ENCODE data around the gene FKBP7.
"Not testable (repeated sequence)": the region's sequence is repeated elsewhere in the genome, so short reads cannot be mapped to it uniquely, and the experiment has no call there.

Gene FKBP7

DNA sequence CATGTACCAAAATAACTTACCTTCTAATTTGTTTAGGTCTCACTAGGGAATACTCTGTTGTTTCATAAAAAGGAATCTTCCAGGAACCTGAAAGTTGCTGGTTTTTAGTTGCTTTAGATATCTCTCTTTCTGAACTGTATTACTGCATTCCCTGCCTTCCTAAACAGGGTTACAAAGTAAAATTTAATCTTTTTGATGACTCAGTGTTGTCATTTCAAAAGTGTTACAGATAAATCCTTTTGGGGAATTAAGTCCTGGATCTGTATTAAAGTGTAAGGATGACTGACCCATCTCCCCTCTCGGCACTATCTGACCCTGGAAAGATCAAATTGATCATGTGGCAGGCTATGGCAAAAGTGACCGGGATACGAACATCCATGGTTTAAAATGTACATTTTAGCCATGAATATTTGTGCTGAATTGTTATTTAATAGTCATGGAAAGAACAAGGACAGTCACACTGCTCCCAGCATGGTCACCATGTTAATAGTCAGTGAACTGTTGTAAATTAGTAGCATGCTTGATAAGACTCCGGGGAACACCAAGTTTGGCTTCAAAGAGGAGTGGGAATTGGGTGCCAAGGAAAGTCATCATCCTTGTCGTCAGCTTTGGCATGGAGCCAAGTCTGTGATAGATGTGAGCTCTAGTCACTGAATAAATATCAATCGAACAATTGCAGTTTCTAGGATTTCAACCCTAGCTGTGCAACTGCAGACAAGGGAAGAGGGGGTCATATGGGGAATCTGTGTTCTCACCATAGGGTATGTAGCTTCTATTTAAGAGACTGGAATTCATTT lies 6.0 kb upstream of the FKBP7 start:
- DNase-seq = peak; percentile 84

DNA sequence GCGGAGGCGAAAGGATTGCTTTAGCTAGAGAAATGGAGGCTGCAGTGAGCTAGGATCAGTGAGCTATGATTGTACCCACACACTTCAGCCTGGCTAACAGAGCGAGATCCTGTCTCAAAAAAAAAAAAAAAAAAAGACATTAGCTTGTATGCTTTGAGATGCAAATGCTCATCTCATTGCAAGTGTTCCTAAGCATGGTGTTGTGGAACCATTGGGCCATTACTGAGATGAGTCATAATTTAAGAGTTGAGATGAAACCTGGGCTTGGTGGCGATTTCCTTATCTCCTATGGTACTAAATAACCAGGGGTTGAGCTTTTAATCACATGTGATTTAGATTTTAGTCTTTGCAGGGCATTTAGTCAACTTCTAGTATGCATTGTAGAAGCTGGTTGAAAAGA lies 4.0 kb upstream of the FKBP7 start:
- peak; percentile 8 for DNase-seq

DNA sequence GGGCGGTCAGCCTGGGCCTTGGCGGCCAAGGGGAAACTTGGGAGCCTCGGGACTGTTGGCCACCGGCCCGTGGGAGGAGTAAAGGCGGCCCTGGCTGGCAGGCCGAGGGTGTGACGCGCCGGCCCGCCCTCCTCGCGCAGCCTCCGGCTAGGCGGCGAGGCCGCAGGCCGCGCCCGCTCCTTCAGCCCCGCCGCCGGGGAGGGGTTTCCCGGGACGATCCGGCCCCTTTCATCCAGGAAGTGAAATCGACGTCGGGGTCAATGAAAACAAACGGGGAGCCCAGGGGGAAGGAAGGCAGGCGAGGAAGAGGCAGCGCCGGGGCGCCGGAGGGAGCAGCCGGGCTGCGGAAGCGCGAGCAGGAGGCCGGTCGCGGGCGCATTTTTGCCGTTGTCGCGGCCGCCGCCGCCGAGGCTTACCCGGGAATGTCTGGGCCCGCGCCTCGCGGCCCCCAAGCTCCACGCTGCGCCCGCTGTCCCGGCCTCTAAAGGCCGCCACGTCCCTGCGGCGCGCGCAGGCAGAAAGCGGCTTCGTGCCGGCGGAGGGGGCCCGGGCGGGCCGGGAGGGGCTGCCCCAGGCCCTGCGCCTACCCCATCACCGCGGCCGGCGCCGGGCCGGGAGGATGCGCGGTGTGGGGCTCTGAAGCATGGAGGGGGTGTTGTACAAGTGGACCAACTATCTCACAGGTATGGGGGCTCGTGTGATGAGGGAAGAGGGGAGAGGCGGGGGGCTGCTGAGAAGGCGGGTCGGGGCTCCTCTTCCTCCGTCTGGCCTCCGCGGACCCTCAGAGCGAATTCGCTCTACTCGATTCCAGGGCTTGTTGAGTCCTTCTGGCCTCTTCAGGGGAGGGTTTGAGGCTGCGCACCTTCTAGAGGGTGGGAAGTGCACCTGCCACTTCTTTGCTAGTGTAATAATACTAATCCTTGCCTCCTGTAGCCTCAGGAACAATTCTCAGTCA lies 2.1 kb upstream of the FKBP7 start, which contains the start of gene PLEKHA3:
PLEKHA3 (plus strand) TSS at position 231 of the 955 bp plus-strand sequence; CDS start at position 644, 413 bp downstream.
- DNase-seq = peak; percentile 94

DNA sequence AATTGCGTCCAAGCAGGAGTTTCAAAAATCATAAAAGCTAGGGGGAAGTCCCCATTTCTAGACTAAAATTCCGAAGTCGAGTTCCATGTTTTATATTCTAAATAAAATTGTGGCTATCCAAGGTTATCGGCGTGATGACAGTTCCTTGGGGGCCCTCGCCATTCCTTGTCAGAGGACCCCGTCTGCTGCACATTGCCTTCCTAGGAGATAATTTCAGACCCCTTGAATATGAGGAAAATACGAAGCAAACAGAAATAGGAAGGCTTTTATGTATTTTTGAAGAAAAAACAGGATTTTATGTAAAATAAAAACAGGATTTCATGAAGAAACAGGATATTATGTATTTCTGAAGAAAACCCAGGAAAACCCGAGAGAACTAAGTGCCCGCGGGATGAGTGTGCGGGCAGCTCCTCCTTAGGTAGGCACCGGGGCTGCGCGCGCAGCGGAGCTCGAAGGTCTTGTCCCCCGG lies 1.4 kb upstream of the FKBP7 start:
- DNase-seq = no peak

DNA sequence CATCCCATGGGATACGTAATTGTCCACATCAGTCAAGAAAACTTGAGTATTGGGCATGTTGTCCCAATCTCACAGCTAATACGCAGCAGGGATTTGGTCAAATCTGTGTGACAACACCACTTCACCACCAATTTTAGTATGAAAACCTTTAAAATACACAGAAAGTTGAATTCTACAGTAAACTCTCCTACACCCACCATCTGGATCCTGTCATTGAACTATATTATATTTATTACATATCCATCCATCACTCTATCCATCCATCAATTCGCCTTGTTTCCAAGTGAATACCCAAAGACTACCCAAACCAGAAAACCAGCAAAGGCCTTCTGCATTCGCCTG lies 846 bp upstream of the FKBP7 start:
- DNase-seq = no peak

DNA sequence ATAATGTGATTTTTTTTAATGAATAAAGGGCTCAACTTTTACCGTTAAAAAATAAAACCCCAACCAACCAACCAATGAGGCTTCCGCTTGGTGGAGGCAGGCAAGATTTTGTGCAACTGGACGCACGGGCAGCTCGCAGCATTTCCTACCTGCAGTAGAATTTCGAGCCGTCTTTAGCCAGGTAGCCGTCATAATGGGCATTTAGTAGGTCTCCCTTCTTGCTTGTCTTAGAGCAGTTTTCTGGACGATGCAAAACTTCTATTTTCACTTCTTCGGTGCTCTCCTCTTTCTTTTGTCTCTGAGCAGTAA lies 316 bp downstream of the FKBP7 start:
- peak; percentile 54 for DNase-seq

DNA sequence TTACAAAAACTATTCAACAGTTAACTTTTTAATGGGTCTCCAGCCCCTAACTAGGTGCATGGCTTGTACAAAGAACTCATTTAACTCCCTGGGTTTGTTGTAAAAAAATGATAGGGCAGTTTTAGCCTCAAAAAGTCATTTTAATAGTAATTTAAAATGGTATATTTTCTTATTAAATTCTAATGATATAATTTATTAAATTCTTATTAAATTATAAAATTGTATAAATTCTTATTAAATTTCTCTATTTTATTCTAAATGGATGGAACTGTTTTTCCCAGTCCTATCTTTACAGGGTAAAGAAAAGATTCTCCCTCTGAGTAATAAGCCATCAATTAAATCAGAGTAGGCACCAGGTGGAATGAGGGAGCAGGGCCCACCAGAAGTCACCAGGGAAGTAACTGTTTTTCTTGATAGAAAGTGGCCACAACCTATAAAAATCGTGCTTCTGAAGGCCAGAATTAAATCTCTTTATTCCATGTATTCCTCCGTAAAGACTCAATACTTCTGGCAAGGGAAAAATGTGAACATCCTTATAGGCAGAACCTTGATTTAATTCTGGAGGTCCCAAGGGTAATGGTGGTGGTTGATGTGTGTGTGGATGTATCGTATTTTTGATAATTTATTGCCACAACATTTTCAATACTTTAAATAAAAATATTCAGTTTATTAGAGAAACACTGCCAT lies 814 bp downstream of the FKBP7 start:
- peak; percentile 46 for DNase-seq

DNA sequence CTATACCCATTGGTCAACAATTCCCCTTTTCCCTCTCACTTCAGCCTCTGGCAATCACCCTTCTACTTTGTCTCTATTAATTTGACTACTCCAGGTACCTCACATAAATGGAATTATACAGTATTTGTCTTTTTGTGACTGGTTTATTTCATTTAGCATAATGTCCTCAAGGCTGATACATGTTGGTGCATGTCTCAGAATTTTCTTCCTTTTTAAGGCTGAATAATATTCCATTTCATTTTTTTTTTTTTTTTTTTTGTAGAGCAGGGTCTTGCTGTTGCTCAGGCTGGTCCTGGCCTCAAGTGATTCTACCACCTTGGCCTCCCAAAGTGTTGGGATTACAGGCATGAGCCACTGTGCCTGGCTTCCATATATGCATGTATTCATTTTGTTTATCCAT lies 1.9 kb downstream of the FKBP7 start:
- DNase-seq = no peak

DNA sequence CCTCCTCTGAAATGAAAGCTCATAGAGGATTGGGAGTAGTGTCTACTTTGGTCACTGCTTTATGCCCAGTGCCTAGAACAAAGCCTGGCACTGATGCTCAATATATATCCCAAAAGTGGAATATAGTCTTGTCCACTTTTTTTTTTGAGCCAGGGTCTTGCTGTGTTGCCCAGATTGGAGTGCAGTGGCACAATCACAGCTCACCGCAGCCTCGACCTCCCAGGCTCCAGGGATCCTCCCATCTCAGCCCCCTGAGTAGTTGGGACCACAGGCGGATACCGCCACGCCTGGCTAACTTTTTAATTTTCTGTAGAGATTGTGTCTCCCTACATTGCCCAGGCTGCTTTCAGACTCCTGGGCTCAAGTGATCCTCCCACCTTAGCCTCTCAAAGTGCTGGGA lies 3.8 kb downstream of the FKBP7 start:
- DNase-seq = no peak

DNA sequence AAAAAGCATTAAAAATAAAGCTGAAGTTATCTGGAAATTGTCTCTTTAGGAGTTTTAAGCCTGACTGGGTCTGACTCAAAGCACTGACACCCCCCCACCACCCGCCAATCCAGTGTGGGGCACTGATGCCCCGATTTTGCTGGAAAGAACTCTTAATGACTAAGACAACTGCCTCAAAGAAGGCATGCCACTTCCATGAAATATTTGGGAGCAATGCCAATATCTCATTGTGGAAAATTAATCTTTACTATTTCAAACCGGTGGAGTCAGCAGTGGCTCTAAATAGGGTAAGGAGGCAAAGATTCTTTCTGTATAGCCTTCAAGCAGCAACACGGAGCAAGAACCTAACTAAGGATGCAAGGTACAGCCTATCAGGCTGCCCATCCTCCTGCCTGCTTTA lies 4.5 kb downstream of the FKBP7 start:
- DNase-seq = no peak

DNA sequence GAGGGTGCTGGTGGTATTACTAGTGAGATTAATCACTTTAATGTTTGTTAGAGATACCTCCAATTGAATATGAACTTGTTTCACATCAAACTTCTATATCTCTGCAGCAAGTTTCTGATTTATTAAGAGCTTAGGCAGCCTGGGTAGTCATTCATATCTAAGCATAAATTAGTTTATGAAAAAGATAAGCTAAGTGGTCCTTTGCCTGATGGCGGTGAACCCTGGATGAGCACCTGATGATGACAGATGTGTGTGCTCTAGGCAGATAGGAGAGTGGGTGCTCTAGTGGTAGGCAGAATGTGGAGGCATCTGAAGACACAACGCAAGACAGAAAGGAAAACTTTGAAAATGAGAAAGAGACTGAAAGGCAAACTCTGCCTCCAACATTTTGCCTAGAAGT lies 5.0 kb downstream of the FKBP7 start:
- no peak for DNase-seq

DNA sequence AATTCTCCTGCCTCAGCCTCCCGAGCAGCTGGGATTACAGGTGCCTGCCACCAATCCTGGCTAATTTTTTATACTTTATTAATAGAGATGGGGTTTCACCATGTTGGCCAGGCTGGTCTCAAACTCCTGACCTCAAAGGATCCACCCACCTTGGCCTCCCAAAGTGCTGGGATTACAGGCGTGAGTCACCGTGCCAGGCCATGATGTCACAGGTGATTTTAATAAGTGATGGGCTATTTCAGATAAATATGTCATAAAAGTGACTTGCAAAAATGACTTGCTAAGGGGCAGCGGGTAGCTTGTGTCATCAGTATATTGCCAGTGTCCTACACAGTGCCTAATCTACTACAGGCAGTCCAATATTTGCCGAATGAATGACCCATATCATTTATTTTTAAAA lies 7.1 kb downstream of the FKBP7 start:
- not testable (repeated sequence) for DNase-seq

DNA sequence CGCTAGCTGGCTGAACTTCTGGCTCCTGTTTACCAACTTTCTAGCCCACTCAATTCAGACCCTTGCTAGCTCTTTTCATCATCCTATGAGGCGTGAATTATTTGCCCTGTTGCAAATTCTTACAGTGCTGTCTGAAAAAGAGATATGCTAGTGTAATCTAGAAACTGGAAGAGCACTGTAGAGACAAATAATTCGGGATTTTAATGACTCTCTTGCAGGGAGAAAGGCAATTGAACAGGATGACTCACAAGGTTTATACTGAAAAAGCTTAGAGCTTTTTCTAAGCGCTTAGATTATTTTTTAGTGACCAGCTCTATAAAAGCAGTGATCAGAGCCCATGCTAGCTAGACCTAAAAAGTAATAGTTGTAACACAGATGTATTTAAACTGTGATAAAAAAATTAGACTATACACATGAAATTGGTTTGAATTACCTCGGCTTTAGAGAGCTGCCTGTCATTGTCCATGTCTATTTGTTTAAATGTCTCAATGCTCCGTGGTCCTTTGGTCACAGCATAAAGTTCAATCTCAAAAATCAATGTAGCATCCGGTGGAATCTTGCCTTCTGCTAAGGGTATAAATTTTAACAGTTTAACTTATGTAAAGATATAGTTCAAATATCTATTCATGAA lies 9.1 kb downstream of the FKBP7 start:
- no peak for DNase-seq

DNA sequence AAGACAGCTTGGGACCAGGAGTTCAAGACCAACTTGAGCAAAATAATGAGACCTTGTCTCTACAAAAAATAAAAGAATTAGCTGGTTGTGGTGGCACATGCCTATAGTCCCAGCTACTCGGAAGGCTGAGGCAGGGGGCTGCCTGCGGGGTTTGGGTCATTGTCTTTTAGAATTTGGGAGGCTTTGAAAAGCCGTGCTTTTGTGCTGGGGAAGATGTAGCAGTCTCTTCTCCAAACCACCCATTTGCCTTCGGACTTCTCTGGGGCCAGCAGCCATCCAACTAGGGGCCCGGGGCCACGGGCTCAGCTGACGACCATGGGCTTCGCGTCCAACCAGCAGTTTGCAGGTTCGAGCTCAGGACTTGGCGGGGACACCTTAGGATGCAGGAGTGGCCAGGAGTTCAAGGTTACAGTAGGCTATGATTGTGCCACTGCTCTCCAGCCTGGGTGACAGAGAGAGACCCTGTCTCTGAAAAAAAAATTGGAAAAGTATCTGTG lies 21.0 kb downstream of the FKBP7 start:
- DNase-seq = no peak

DNA sequence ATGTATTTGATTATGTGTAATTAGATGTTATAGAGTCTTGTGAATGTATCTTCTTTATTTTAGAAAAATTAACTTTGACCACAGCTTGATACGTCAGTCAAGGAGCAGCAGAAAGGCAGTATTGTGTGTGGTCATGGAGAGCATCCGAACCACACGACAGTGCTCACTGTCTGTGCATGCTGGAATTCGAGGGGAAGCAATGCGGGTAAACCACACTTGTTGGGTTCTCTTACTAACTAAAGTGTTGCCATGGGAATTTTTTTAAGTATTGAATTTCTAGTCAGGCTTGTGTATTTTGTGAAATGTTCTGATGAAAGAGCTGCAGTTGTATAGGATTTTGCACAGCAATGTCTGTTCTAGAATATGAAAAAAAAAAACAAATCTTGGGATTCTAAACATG lies 22.5 kb downstream of the FKBP7 start:
- DNase-seq = no peak

DNA sequence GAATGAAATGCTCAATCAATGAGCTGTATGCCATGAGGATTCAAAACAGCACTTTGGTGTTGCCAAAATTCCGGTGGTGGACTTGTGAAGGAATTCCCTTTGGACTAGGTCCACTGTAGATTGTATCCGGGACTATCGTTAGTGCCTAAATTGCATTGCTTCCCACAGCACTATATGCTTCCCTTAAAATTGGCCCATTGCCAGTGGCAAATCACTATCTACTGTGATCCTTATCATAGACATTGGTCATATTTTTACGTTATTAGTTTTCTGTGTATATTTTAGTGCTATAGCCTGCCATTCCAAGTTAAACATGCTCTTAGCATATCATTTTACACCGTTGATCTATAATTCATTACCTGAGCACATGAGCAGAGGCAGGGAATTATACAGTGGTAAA lies 25.5 kb downstream of the FKBP7 start:
- DNase-seq = peak; percentile 39

DNA sequence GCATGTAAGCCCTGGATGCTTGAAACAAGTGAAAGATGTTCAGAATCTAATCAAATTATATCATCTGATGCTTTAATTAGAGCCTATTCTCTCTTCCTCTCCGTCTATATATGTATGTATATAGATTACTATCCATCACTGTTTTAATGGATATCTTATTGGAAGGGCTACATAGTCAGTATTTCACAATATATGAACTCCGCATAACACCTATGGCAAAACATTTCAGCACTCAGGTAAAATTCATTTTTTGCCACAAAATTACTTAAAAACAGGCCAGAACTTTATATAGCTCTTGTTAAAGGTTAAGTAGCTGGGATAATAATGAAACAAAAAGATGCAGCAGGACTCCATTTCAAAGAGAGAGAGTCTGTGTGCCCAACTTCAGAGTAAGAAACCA lies 26.1 kb downstream of the FKBP7 start:
- no peak for DNase-seq

DNA sequence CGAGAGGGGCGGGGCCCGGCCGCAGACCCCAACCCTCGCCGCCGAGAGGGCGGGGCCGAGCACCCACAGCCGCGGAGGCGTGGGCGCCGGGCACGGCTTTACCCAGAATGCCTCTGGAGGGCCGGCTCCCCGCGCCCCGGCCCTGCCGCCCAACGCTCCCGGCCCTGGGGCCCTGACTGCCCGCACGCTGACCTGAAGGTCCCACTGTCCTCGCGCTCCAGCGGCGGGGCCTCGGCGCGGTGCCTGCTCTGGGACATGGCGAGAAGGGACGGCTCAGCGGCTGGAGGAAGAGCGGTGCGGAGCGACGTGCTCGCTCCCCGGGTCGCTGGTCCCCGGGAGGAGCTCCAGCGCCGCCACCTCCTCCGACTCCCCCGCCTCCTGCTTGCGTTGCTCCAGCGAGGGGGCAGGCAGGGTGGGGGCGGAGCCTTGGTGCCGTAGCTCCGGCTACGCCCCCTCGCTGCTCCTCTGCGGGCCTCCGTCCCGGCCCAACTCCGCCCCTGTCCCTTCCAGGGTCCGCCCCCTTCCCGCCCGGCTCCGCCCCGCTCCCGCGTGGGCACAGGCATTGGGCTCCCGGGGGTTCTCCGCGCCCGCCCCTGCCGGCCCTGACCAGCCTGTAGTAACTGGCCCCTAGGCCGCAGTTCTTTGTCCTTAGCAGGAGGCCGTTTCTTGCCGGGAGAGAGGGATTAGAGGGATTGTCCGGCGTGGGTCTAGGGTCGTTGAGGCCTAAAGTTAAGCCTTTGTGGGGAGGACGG lies 27.4 kb downstream of the FKBP7 start, which contains the start of the genes PJVK and PRKRA:
PJVK (plus strand) TSS at position 605 of the 752 bp plus-strand sequence. CDS start 2,032 bp downstream, outside the sequence.
PRKRA (minus strand) TSS at position 402 of the 752 bp plus-strand sequence; CDS start at position 257, 145 bp downstream.
- peak; percentile 96 for DNase-seq

DNA sequence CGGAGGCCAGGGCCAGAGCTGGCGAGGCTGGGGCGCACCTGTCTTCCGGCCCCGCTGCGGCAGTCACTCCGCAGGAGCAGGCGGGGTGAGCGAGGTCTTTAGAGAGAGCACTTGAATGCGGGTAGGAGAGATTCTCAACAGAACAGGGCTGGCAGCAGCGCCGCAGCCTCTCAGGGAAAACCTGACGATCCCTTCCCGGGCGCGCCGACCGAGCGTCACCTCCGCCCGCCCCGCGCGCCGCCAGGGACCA lies 28.0 kb downstream of the FKBP7 start:
- DNase-seq = no peak

DNA sequence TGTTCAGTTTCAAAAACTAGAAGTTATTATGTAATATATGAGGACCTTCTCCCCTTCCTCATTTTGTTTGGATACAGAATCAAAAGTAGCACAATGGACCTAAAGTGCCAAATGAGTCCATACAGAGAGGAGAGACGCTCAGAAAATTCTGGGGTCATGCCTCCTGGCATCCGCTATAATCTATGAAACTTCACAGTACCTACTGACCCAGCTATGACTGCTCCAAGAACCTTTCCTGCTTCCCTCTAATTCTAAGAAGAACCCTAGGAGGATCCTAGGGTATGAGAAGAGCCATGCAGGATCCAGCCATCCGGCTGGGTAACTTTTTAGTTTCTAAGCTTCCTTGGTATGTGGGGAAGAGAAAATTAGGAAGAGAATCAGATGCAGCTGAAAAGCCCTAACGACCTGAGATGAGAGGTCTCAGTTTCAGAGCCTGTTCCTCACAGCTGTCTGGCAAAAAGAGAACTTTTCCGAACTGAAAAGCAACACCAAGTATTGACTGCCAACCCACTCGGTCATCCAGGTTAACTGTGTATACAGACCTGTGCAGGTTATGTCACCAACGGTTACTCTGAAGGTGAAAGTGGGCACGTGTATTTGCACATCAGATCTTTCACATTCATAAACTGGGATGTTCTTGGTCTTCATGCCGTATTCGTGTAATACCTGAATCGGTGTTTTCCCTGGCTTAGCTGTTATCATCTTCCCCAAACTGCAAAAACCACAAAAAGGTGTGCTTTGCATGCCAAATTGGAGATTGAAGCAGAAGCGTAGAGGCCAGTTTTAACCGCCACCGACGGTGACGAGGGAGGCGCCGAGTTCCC lies 28.5 kb downstream of the FKBP7 start:
- peak; percentile 58 for DNase-seq
